PC-3 (cell line): ENCODE data around the gene ITPKC. TPM values are rescaled to one million over a fixed set of nuclear protein-coding genes. Genes with fewer than 3 reads are reported as not detected.

Source experiments
- ATAC-seq: fragments of 200-7000 bp; cut with Tn5 transposase; 2 replicates; pipeline ENCODE4 v1.9.1; 2020; ENCODE audit warnings: mild to moderate bottlenecking, moderate library complexity
- BruUV-seq: library from RNA; stranded (reverse); fragments of 400-500 nt; replicated peaks from 2 replicates; lab custom pipeline; 2021; lab: Mats Ljungman, UMichigan
- CTCF ChIA-PET: fragments of 300-600 bp; sonication (Branson Sonifier 250); formaldehyde crosslinking; loops from one replicate; lab custom pipeline; 2022; ENCODE audit warnings: antibody characterized with exemption; lab: Charles Lee
- POLR2A ChIA-PET: fragments of 300-600 bp; sonication (Branson Sonifier 250); formaldehyde crosslinking; loops from one replicate; lab custom pipeline; 2022; ENCODE audit warnings: antibody characterized with exemption; ENCODE audit not compliant: unreplicated experiment; lab: Charles Lee
- DNase-seq: peaks from one replicate; pipeline ENCODE4 v3.0.0-alpha.2; 2015
- H2AFZ ChIP-seq: fragments of 300-600 bp; sonication (generic); 2 replicates; pipeline ENCODE4 v1.6.0; 2016; ENCODE audit warnings: antibody characterized with exemption, low read length
- H3F3A ChIP-seq: fragments of 300-600 bp; sonication (generic); one replicate; pipeline ENCODE4 v1.6.0; 2017; ENCODE audit warnings: antibody characterized with exemption, low read length, control low read depth, mild to moderate bottlenecking; ENCODE audit not compliant: unreplicated experiment
- H3K27ac ChIP-seq: fragments of 300-600 bp; sonication (generic); 2 replicates; pipeline ENCODE4 v1.5.1; 2016; ENCODE audit warnings: mild to moderate bottlenecking, low read length
- H3K27me3 ChIP-seq: fragments of 300-600 bp; sonication (generic); 2 replicates; pipeline ENCODE4 v1.6.1; 2016; ENCODE audit warnings: low read length, mixed read lengths
- H3K36me3 ChIP-seq: fragments of 300-600 bp; sonication (generic); 2 replicates; pipeline ENCODE4 v1.6.1; 2016; ENCODE audit warnings: low read depth, mixed run types, low read length, mixed read lengths
- H3K4me1 ChIP-seq: fragments of 300-600 bp; sonication (generic); 2 replicates; pipeline ENCODE4 v1.5.1; 2016; ENCODE audit warnings: low read length; ENCODE audit not compliant: insufficient read depth
- H3K4me2 ChIP-seq: fragments of 300-600 bp; sonication (generic); 2 replicates; pipeline ENCODE4 v1.6.0; 2016; ENCODE audit warnings: low read length
- H3K4me3 ChIP-seq: fragments of 300-600 bp; sonication (generic); 2 replicates; pipeline ENCODE4 v1.5.1; 2016; ENCODE audit warnings: mild to moderate bottlenecking, low read length, mixed read lengths
- H3K79me2 ChIP-seq: fragments of 300-600 bp; sonication (generic); 2 replicates; pipeline ENCODE4 v1.6.1; 2017; ENCODE audit warnings: low read length, mixed read lengths
- H3K9ac ChIP-seq: fragments of 300-600 bp; sonication (generic); 2 replicates; pipeline ENCODE4 v1.6.0; 2016; ENCODE audit warnings: mild to moderate bottlenecking, low read length
- H3K9me2 ChIP-seq: fragments of 300-600 bp; sonication (generic); replicated peaks from 2 replicates; pipeline ENCODE4 v1.6.1; 2016; ENCODE audit warnings: mixed run types, low read length, mixed read lengths
- H3K9me3 ChIP-seq: fragments of 300-600 bp; sonication (generic); 2 replicates; pipeline ENCODE4 v1.6.1; 2016; ENCODE audit warnings: low read length, mixed read lengths
- H4K20me1 ChIP-seq: fragments of 300-600 bp; sonication (generic); 2 replicates; pipeline ENCODE4 v1.6.1; 2016; ENCODE audit warnings: low read length, mixed read lengths
- CTCF ChIP-seq: fragments of 300-600 bp; sonication (generic); conservative IDR thresholded peaks from 2 replicates; pipeline ENCODE4 v1.5.1; 2017; ENCODE audit warnings: antibody characterized with exemption, low read depth, mild to moderate bottlenecking, low read length
- EZH2 ChIP-seq: fragments of 300-600 bp; sonication (generic); IDR thresholded peaks from one replicate; pipeline ENCODE4 v1.6.1; 2017; ENCODE audit warnings: antibody characterized with exemption, mild to moderate bottlenecking, low read length; ENCODE audit not compliant: unreplicated experiment
- EZH2phosphoT487 ChIP-seq: fragments of 300-600 bp; sonication (generic); IDR thresholded peaks from 2 replicates; pipeline ENCODE4 v1.6.1; 2018; ENCODE audit warnings: mild to moderate bottlenecking, antibody characterized with exemption, low read length, borderline replicate concordance
- intact Hi-C: fragments of 100-400 bp; cut with micrococcal nuclease; formaldehyde crosslinking; loops from 2 replicates; pipeline ENCODE4 v1.9.0; 2023
- total RNA-seq: library from RNA; depleted of rRNA; stranded (reverse); fragments of >200 nt; gene quantifications from 2 replicates; pipeline ENCODE4 v1.2.3, GENCODE V29; 2014

Gene ITPKC
- total RNA-seq, 1 experiment from 2014 or later = 28.4 TPM

GRCh38 chr19:40683437-40683836 is 33.5 kb upstream of the ITPKC start:
- Histone ChIP-seq H2AFZ (no peak overlapping the region), H3K27me3 (no peaks in the 10 kb centered on the region), H3K9me2 (no peaks in the 10 kb centered on the region), H4K20me1 (no peaks in the 10 kb centered on the region), H3K9ac (no peak overlapping the region), H3K79me2 (peaks cover 8% of the 10 kb centered on the region), H3K4me3 (no peak overlapping the region), H3F3A (no peaks in the 10 kb centered on the region), H3K9me3 (no peaks in the 10 kb centered on the region), H3K4me2 (no peak overlapping the region), H3K36me3 (no peaks in the 10 kb centered on the region), H3K4me1 (peaks cover 1% of the 10 kb centered on the region; the same call in 1 of the 2 replicates), H3K27ac (no peak overlapping the region)
- intact Hi-C loops = no loop called here
- ATAC-seq = no peak
- no peak for DNase-seq
- BruUV-seq = no TSS peak
- POLR2A ChIA-PET = interaction anchor here (0.6 kb wide), 1 partner anchor 67 kb away, joined by 5 read pairs; no protein-coding TSS in a partner anchor
- CTCF ChIA-PET = no interaction called here
- no peak for TF ChIP-seq EZH2phosphoT487
- no peak for TF ChIP-seq CTCF
- TF ChIP-seq EZH2 = no peak

- ATAC-seq = no peak
- DNase-seq = no peak
- H3K4me1 ChIP-seq = peaks cover 10% of the 10 kb centered on the region
- no peaks in the 10 kb centered on the region for H3F3A ChIP-seq
- H3K27me3 ChIP-seq = no peaks in the 10 kb centered on the region
- H3K36me3 ChIP-seq = no peaks in the 10 kb centered on the region
- POLR2A ChIA-PET = no interaction called here
- no peaks in the 10 kb centered on the region for H3K9me2 ChIP-seq
- H3K27ac ChIP-seq = no peak overlapping the region
- H3K9ac ChIP-seq = no peak overlapping the region
- H3K4me3 ChIP-seq = no peak overlapping the region
- H2AFZ ChIP-seq = no peak overlapping the region
- peaks cover 16% of the 10 kb centered on the region for H3K79me2 ChIP-seq
- TF ChIP-seq EZH2 (no peak), CTCF (no peak), EZH2phosphoT487 (no peak)
- intact Hi-C loops = no loop called here
- no peak overlapping the region for H3K4me2 ChIP-seq
- BruUV-seq = no TSS peak
- H3K9me3 ChIP-seq = no peaks in the 10 kb centered on the region
- CTCF ChIA-PET = no interaction called here
- no peaks in the 10 kb centered on the region for H4K20me1 ChIP-seq
Observed at GRCh38 chr19:40684280-40684679, 32.6 kb upstream of the ITPKC start.

- no peak overlapping the region for H3K27ac ChIP-seq
- POLR2A ChIA-PET = no interaction called here
- CTCF ChIA-PET = no interaction called here
- TF ChIP-seq EZH2phosphoT487 = no peak
- TF ChIP-seq CTCF = no peak
- TF ChIP-seq EZH2 = no peak
- ATAC-seq = no peak
- H3K4me1 ChIP-seq = peaks cover 18% of the 10 kb centered on the region
- peaks cover 24% of the 10 kb centered on the region for H3K79me2 ChIP-seq
- H3K9me3 ChIP-seq = no peaks in the 10 kb centered on the region
- no peak overlapping the region for H2AFZ ChIP-seq
- intact Hi-C loops = no loop called here
- no peak overlapping the region for H3K4me3 ChIP-seq
- no TSS peak for BruUV-seq
- DNase-seq = no peak
- H3K4me2 ChIP-seq = no peak overlapping the region
- H3F3A ChIP-seq = no peaks in the 10 kb centered on the region
- no peaks in the 10 kb centered on the region for H3K27me3 ChIP-seq
- H3K36me3 ChIP-seq = no peaks in the 10 kb centered on the region
- no peak overlapping the region for H3K9ac ChIP-seq
- no peaks in the 10 kb centered on the region for H3K9me2 ChIP-seq
- H4K20me1 ChIP-seq = no peaks in the 10 kb centered on the region
Observed at GRCh38 chr19:40685016-40685526, 31.8 kb upstream of the ITPKC start.
